HG03103 (cell line): Measurements from ENCODE around the gene VSIR.

ENCODE experiments used
- ATAC-seq: cut with Tn5 transposase; IDR thresholded peaks from one replicate; pipeline ENCODE4 v1.9.1; 2021; ENCODE audit warnings: low read depth; ENCODE audit not compliant: unreplicated experiment

VSIR gene

DNA sequence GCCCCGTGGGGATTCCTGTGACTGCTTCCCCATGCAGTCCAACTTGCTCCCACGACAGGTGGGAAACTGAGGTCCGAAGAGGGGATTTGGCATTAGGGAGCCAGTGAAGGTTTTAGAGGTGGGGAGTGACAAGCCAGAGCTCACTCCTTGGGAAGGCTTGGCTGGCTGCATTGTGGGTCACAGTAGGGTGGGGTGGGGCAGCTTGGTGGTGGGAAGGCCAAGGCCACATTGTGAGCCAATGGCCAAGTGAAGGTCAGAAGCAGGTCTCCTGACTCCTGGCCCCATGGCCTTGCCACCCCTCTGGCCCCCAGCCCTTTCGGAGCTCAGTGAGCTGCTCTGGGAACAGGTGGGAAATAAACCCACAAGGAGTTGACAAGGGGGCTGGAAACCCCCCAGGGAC, 56.3 kb downstream of the VSIR start:
- no peak for ATAC-seq

DNA sequence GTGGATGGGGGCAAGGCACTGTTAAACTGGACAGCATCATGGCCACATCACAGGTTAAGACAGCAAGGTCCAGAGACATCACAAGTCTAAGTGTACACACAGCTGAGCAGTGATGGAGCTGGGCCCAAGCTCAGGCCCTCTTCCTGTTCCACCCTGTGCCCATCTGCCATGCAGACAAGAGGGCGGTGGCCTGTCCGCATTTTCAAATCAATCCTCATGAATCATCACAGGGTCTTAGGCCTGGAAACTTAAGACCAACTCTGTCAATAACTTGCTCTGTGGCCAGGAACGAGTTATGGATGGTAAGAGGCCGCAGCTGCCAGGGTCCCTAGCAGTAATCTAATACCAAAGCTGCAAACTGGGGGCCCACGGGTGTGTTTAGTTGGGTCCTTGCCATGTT, 56.9 kb downstream of the VSIR start:
- ATAC-seq = no peak

GRCh38 chr10:71715860-71716259, 57.5 kb downstream of the VSIR start:
- no peak for ATAC-seq

- no peak for ATAC-seq
Observed at GRCh38 chr10:71715026-71715425, 58.3 kb downstream of the VSIR start.

DNA sequence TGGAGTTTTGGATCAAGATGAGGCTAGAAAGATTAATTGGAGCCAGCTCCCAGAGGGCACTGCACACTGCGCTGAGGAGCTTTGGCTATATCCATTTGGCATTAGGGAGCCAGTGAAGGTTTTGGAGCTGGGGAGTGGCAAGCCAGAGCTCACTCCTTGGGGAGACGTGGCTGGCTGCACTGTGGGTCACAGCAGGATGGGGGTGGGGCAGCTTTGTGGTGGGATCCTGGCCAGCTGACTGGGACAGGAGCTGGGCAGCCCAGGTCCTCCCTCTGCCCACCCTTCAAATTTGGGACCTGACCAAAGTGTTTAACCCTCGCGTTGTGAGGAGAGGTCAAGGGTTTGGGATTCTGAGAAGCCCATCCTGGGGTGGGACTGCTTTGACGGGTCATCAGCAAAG, 58.7 kb downstream of the VSIR start:
- no peak for ATAC-seq

DNA sequence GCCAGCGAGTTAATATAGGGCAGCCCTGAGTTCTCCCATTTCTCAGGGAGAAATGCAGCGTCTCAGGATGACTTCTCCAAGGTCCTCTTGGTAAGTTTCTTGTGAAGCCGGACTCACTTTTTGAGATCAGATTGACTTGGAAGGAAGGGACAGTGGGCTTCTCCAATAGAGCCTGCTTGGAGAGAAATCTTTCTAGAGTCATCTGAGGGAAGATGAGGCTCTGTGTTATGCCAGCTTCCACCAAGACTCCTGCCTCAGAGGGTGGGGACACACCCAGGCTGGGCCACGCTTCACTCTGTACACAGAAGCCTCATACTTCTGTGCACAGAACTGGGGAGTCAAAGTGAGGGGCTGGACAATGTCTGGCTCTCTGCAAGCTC, 59.3 kb downstream of the VSIR start:
- no peak for ATAC-seq

GRCh38 chr10:71713135-71714030, 59.9 kb downstream of the VSIR start:
- no peak for ATAC-seq

GRCh38 chr10:71712572-71713134, 60.7 kb downstream of the VSIR start:
- no peak for ATAC-seq

- ATAC-seq = no peak
Observed at GRCh38 chr10:71712170-71712569, 61.1 kb downstream of the VSIR start.

- ATAC-seq = no peak
Observed at GRCh38 chr10:71711052-71711623, 62.2 kb downstream of the VSIR start.

DNA sequence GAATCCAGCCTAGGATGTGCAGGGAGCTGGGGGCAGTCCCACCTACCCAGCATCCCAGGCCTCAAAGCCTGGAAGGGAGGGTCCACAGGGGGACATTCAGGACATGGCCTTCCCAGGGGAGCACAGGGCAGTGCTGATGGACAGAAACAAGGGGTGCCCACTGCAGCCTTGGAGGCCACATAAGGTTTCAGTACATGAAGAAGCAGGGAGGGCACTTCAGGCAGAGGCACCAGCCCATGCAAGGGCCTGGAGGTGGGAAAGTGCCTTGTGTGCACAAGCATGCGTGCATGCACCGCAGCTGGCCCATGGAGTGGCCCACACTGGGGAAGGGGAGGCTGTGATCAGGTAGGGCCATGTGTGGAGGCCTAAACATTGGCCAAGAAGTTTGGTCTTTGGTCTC, 62.8 kb downstream of the VSIR start:
- no peak for ATAC-seq

DNA sequence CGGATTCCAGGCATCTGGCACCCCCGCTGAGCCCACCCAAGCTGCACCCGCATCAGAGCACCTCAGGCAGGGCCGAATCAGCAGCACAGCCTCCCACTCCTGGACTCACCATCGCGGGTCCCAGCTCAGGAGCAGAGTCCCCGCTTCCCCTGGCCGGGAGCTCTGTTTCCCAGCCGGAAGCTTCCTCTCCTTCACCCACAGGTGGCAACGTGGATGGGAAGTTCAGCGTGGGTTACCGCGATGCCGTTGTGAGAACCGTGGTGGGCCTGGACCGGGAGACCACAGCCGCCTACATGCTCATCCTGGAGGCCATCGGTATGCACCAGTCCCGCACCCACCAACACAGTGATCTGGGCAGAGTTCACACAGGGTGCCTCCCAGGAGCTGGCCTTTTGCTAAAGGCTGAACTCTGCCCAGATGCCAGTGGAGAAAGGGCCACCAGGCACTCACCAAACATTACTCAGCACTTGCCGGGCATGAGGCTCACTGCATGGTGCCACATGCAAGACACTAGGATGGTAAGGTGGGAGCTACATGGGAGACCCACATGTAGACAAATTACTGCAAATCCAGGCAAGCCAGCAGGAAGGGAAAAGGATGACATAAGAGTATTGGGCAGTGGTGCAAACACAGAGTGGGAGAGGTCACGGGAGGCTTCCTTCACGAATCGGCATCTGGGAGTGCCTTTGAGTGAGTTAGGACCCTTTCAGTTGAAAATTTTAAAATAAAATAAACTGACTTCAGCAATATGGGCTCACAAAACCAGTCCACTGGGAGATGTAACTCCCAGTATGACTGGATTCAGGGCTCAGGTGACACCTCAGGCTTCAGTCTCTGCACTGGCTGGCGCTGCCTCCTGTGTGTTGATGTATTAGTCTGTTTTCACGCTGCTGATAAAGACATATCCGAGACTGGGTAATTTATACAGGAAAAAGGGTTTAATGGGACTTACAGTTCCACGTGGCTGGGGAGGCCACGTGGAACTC, 64.1 kb downstream of the VSIR start:
- no peak for ATAC-seq

GRCh38 chr10:71708301-71708703, 65.0 kb downstream of the VSIR start:
- no peak for ATAC-seq

DNA sequence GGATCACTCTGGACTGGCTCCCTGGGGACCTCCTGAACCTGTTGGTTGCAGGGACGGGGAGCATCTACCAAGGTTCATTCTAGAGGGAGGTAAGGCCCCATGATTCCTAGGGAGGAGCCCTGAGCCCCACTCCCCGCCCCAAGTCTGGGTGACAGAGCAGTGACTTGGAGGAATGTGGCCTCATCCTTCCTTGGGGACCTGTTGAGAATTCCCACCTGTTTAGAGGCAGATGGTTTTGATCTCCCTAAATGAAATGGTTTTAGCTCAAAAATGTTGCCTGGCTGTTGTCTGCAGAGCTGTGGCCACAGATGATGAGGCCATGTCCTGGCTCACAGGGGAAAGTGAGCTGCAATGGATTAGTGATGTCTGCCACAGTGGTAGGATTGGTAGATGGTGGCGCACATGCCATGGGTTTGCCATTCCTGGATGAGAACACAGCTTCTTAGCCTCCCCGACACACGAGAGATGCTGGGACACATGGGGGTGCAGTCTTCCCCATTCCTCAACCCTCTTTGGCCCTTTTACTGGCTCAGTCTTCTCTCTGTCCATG, 66.0 kb downstream of the VSIR start:
- ATAC-seq = no peak

DNA sequence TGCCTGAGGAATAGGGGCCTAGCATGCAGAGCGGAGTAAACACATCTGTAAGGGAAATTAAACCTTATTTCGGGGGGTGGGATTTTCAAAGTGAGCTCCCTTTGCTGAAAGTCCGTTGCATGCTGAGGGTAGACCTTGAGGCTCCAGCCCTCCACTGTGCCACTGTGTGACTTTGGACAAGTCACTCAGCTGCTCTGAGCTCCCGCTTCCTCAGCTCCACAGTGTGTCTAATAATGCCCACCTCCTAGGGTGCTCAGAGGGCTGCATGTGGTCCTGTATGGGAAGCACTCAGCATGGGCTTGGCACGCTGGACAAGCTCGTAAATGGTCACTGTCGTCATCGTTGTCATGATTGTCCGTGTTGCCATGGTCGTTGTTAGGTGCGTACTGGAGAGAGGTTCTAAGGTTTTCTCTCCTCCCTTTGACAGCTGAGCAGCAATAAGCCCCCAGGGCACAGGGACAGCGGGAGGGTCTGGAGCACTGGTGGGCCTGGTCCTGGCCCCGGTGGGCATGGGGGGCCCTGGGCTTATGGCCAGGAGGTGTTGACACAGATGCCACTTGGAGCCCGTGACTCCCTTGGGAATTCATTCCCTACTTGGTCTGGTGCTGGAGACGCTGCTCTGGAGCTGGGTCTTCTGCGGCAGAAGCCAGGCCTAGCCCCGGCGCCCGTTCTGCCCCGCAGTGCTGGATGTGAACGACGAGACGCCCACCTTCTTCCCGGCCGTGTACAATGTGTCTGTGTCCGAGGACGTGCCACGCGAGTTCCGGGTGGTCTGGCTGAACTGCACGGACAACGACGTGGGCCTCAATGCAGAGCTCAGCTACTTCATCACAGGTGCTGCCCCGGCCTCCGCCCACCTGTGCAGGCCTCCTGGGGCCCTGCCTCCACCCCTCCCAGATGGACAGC, 66.9 kb downstream of the VSIR start:
- no peak for ATAC-seq

DNA sequence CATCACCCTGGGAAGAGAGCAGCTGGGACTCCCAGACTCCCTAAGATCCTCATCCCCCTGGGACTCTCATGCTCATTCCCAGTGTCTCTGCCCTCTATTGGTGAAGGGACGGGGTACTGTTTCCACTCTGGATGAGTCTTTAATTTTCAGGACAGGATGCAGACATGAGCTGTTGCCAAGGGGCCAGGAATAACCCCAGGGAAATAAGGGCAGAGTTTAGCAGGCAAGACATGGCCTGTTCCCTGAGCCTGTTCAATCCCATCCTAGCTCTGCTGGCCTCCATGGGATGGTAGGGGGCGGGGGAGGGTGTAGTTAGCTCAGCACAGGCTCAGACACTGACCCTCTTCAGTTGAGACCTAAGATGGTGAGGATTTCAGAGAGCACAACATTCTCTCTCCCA, 67.7 kb downstream of the VSIR start:
- ATAC-seq = no peak

GRCh38 chr10:71704816-71705215, 68.5 kb downstream of the VSIR start:
- no peak for ATAC-seq

GRCh38 chr10:71703577-71703976, 69.7 kb downstream of the VSIR start:
- ATAC-seq = no peak

DNA sequence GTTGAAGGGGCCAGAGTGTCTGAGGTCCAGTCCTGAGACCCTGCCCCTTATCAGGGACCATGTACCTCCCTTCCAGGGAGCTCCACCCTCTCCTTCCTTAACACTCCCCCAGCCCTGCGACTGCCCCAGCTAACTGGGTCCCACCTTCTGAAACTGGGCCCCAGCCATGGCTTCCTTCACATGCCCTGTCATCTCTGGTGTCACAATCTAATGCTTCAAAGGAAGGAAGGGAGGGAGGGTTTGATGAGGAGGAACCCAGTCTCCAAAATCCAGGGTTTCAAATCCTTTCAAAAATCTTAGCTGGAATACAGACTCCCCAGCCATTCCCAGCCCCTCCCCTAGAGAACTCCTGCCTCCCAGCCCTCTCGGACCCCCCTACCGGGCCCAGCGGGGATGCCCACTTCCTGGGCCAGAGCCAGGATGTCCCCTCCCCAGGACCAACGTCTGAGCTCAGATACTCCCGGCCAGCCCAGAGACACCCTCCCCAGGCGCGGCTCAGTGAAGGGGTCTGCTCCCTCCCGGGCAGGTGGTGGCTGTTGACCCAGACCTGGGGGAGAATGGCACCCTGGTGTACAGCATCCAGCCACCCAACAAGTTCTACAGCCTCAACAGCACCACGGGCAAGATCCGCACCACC, 71.7 kb downstream of the VSIR start:
- ATAC-seq = no peak
